ENCODE results near the gene TRAFD1. TPM values are rescaled to one million over a fixed set of nuclear protein-coding genes. Genes with fewer than 3 reads are reported as not detected.
A peak's percentile ranks its signal among the peaks of the same experiment; 100 is the strongest.

The TRAFD1 gene
- total and polyA plus RNA-seq, 2 experiments from 2014 or later: 17.4 to 30.4 TPM

DNA sequence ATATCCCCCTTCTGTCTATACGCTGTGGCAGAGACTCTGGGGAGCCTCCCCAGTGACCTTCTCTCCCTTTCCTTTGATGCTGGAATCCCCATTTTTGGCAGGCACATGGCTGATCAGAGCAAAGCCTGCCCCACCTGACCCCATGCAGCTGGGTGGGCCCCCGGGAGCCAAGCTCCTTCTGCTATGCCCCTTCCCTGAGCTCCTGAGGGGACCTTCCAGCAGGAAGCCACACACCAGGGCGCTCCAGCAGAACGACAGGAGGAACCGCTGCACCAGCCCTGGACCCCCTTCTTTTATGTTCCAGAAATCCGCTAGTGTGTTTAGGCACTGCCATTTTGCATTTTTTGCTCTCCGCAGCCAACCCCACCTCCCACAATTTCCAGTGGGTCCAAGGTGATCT lies 44.6 kb downstream of the TRAFD1 start:
- no peaks in the 10 kb centered on the region for H3K9me2 ChIP-seq (ENCODE audit: insufficient read depth)
- H3K9me3 Mint-ChIP-seq: no peaks in the 10 kb centered on the region
- H3K36me3 Mint-ChIP-seq (ENCODE audit: low read depth): peaks cover 13% of the 10 kb centered on the region
- no peak overlapping the region for H3K4me3 Mint-ChIP-seq
- no peaks in the 10 kb centered on the region; the same call in 1 of the 2 replicates for H3K36me3 ChIP-seq (ENCODE audit: insufficient read depth)
- H3K4me1 Mint-ChIP-seq: peaks cover 3% of the 10 kb centered on the region; the same call in 1 of the 3 replicates
- H3K79me2 ChIP-seq (replicated peaks; ENCODE audit: insufficient read depth): no peaks in the 10 kb centered on the region
- H2AFZ ChIP-seq: no peak overlapping the region
- DNase-seq (ENCODE audit: low spot score): no peak
- H4K20me1 ChIP-seq (replicated peaks; ENCODE audit: insufficient read depth): no peaks in the 10 kb centered on the region
- H3K4me3 ChIP-seq: no peak overlapping the region
- H3F3A ChIP-seq (replicated peaks; ENCODE audit: low read depth): no peaks in the 10 kb centered on the region
- no peak overlapping the region for H3K27ac ChIP-seq (ENCODE audit: low read depth)
- TF ChIP-seq CREB1 (CRISPR knock-in tag; IDR thresholded peaks at IDR 0.05; ENCODE audit: low read depth): no peak
- no peak for TF ChIP-seq ZNF462 (CRISPR knock-in tag; IDR thresholded peaks at IDR 0.05)
- no peak for TF ChIP-seq STAT1 (IDR thresholded peaks at IDR 0.05; ENCODE audit: unreplicated experiment)
- TF ChIP-seq EZH2 (IDR thresholded peaks at IDR 0.05; ENCODE audit: low read depth, unreplicated experiment): no peak
- TF ChIP-seq, protein P1, sequence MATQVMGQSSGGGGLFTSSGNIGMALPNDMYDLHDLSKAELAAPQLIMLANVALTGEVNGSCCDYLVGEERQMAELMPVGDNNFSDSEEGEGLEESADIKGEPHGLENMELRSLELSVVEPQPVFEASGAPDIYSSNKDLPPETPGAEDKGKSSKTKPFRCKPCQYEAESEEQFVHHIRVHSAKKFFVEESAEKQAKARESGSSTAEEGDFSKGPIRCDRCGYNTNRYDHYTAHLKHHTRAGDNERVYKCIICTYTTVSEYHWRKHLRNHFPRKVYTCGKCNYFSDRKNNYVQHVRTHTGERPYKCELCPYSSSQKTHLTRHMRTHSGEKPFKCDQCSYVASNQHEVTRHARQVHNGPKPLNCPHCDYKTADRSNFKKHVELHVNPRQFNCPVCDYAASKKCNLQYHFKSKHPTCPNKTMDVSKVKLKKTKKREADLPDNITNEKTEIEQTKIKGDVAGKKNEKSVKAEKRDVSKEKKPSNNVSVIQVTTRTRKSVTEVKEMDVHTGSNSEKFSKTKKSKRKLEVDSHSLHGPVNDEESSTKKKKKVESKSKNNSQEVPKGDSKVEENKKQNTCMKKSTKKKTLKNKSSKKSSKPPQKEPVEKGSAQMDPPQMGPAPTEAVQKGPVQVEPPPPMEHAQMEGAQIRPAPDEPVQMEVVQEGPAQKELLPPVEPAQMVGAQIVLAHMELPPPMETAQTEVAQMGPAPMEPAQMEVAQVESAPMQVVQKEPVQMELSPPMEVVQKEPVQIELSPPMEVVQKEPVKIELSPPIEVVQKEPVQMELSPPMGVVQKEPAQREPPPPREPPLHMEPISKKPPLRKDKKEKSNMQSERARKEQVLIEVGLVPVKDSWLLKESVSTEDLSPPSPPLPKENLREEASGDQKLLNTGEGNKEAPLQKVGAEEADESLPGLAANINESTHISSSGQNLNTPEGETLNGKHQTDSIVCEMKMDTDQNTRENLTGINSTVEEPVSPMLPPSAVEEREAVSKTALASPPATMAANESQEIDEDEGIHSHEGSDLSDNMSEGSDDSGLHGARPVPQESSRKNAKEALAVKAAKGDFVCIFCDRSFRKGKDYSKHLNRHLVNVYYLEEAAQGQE (IDR thresholded peaks at IDR 0.05; ENCODE audit: unreplicated experiment): no peak
- no peak for ATAC-seq
- H3K4me1 ChIP-seq (ENCODE audit: insufficient read depth): no peaks in the 10 kb centered on the region
- no peaks in the 10 kb centered on the region for H3K27me3 ChIP-seq (ENCODE audit: insufficient read depth)
- peaks cover 16% of the 10 kb centered on the region for H3K27me3 Mint-ChIP-seq (ENCODE audit: insufficient read depth, low read depth, poor library complexity)
- no peak overlapping the region for H3K4me2 ChIP-seq
- H3K27ac Mint-ChIP-seq: peak overlapping the region; percentile 74
